Globus pallidus (tissue), 1 donor: Measurements from ENCODE around the gene MSH2.
A peak's percentile ranks its signal among the peaks of the same experiment; 100 is the strongest.
"Not testable (repeated sequence)": the region's sequence is repeated elsewhere in the genome, so short reads cannot be mapped to it uniquely, and the experiment has no call there.

Source experiments
- DNase-seq: peaks from one replicate; pipeline ENCODE4 v3.0.0-alpha.2; 2015; ENCODE audit warnings: low spot score

The MSH2 gene

GRCh38 chr2:47407976-47408375 is 5.0 kb downstream of the MSH2 start:
- DNase-seq: not testable (repeated sequence)

DNA sequence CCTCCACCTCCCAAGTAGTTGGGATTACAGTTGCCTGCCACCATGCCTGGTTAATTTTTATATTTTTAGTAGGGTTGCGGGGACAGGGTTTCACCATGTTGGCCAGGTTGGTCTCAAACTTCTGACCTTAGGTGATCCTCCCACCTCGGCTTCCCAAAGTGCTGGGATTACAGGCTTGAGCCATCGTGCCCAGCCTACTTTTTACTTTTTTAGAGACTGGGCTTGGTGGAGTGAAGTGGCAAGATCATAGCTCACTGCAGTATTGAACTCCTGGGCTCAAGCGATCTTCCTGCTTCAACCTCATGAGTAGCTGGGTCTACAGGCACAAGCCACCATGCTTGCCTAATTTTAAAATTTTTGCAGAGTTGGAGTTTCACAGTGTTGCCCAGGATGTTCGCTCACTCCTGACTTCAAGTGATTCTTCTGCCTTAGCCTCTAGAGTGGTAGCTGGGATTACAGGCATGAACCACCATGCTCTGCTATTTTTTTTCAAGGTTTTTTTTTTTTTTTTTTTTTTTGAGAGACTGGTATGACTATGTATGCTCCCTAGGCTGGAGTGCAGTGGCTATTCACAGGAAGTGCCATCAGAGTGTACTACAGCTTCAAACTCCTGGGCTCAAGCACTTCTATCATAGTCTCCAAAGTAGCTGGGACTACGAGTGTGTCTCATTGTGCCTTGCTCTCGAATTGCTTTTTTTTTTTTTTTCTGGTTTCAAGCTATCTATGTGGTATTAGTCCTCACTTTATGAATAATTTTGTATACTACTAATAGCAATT is 11.9 kb downstream of the MSH2 start:
- no peak for DNase-seq

- no peak for DNase-seq
Observed at GRCh38 chr2:47420214-47420613, 17.3 kb downstream of the MSH2 start.

DNA sequence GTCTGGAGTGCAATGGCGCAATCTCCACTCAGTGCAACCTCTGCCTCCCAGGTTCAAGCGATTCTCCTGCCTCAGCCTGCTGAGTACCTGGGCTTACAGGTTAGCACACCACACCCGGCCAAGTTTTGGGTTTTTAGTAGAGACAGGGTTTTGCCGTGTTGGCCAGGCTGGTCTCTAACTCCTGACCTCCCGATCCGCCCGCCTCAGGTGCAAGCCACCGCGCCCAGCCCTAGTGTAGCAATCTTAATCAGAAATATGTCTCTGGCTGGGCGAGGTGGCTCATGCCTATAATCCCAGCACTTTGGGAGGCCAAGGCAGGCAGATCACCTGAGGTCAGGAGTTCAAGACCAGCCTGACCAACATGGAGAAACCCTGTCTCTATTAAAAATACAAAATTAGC is 17.7 kb downstream of the MSH2 start:
- DNase-seq: not testable (repeated sequence)

DNA sequence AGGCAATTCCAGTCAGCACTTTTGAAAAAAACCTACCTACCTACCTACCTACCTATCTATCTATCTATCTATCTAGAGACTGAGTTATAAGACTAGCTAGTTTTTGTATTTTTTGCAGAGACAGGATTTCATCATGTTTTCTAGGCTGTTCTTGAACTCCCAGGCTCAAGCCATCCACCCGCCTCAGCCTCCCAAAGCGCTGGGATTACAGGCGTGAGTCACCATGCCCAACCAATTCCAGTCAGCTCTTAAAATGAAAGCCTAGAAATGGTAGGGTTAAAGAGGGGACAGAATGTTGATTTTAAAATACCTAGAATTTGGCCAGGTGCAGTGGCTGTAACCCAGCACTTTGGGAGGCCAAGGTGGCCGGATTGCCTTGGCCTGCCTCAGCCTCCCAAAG is 19.1 kb downstream of the MSH2 start:
- DNase-seq: no peak

- DNase-seq: no peak
Observed at GRCh38 chr2:47422560-47422959, 19.6 kb downstream of the MSH2 start.

DNA sequence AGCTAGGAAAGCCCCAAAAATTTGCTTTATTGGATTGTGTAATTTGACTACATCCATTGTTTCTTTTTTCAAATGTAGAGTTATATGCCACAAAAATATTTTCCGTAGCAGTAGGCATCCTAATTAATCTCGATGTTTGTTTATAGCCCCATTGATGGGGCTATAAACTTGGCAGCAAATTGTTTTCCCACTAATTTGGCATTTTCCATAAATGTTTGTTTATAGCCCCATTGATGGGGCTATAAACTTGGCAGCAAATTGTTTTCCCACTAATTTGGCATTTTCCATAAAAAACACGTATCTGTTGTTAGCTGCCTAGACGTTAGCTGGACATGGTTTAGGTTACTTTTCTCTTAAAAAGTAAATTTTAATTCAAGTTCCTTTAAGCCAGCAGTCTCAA is 23.8 kb downstream of the MSH2 start:
- DNase-seq: no peak

DNA sequence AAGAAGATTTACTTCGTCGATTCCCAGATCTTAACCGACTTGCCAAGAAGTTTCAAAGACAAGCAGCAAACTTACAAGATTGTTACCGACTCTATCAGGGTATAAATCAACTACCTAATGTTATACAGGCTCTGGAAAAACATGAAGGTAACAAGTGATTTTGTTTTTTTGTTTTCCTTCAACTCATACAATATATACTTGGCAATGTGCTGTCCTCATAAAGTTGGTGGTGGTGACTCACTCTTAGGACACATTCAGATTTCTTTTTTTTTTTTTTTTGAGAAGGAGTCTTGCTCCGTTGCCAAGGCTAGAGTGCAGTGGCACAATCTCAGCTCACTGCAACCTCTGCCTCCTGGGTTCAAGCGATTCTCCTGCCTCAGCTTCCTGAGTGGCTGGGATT is 26.8 kb downstream of the MSH2 start:
- DNase-seq: no peak

DNA sequence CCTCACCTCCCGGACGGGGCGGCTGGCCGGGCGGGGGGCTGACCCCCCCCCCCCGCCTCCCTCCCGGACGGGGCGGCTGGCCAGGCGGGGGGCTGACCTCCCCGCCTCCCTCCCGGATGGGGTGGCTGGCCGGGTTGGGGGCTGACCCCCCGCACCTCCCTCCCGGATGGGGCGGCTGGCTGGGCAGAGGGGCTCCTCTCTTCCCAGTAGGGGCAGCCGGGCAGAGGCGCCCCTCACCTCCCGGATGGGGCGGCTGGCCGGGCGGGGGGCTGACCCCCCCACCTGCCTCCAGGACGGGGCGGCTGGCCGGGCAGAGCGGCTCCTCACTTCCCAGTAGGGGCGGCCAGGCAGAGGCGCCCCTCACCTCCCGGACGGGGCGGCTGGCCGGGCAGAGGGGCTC is 30.1 kb downstream of the MSH2 start:
- DNase-seq: not testable (repeated sequence)

GRCh38 chr2:47433445-47433844 is 30.5 kb downstream of the MSH2 start:
- DNase-seq: not testable (repeated sequence)

- peak; percentile 68 for DNase-seq
Observed at GRCh38 chr2:47437287-47437686, 34.3 kb downstream of the MSH2 start.

- no peak for DNase-seq
Observed at GRCh38 chr2:47438106-47438505, 35.1 kb downstream of the MSH2 start.

DNA sequence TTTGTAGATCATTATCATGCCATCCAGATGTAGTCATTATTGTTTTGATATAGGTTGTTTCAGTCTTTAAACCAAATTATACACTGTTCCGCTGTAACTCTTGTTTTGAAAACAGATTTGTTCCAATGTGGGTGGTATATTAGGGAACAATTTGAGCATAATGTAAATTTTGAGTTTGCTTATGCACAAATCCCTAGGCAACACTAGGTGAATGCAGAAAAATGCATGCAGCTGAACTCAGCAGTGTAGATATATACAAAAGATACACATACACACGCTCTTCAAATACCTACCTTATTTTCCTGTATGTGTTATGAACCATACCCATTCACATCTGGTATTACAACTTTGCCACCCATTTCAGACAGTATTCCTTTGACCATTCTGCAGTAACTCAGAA is 35.8 kb downstream of the MSH2 start:
- no peak for DNase-seq

- DNase-seq: no peak
Observed at GRCh38 chr2:47451790-47452189, 48.8 kb downstream of the MSH2 start.

DNA sequence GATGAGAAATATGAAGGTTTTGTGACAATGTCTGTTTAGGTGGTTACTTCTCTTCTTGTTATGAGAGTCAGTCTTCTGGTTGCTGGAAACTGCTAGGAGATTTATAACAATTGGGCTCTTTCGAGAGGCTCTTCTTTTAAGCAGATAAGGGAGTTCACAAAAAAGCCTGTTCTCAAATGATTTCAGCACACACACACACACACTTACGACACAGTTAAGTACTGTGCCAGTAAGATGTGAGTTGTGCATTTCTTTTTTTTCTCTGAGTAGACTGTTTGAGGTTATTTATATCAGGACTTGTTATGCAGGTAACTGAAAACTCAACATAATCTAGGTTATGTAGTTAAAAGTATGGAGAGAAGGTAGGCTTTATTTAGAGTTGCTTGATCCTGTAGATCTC is 49.8 kb downstream of the MSH2 start:
- DNase-seq: no peak

GRCh38 chr2:47454818-47455217 is 51.9 kb downstream of the MSH2 start:
- DNase-seq: not testable (repeated sequence)

GRCh38 chr2:47455411-47455810 is 52.5 kb downstream of the MSH2 start:
- no peak for DNase-seq

DNA sequence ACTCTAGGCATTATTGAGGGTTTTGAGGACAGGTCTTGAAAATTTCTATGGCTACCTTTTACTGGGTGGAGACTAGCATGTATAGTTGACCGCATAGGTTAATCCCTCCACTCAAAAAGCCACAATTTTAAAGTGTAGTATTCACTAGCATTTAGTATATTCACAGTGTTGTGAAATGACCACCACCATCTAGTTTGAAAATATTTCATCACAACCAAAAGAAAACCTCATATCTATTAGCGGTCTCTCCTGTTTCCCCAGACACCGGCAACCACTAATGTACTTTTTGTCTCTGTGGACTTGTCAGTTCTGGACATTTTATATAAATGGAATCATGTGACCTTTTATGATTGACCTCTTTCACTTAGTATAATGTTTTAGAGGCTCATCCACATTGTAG is 53.9 kb downstream of the MSH2 start:
- no peak for DNase-seq

DNA sequence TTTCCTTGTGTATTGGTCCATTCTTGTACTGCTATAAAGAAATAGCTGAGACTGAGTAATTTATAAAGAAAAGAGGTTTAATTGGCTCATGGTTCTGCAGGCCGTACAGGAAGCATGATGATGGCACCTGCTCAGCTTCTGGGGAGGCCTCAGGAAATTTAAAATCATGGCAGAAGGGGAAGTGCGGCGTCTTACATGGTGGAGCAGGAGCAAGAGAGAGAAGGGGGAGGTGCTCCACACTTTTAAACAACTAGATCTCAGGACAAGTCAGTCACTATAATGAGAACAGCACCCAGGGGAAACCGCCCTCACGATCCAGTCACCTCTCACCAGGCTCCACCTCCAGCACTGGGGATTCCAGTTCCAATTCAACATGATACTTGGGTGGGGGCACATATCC is 54.3 kb downstream of the MSH2 start:
- no peak for DNase-seq

GRCh38 chr2:47459021-47459420 is 56.1 kb downstream of the MSH2 start:
- DNase-seq: no peak

GRCh38 chr2:47460766-47461165 is 57.8 kb downstream of the MSH2 start:
- DNase-seq: no peak

- no peak for DNase-seq
Observed at GRCh38 chr2:47471429-47472116, 68.6 kb downstream of the MSH2 start.

DNA sequence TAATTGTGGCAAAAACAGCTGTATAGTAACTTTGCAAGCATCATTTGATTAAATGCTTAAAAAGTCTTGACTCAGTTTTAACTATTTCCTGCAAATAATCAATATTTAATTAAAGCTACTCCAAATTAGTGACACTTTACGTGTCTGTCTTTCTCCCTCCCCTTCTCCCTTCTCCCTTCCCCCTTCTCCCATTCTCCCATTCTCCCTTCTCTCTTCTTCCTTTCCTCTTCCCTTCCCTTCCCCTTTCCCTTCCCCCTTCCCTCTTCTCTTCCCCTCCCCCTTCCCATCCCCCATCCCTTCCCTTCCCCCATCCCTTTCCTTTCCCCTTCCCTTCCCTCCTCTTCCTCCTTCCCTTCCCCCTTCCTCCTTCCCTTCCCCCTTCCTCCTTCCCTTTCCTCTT is 76.9 kb downstream of the MSH2 start:
- no peak for DNase-seq

DNA sequence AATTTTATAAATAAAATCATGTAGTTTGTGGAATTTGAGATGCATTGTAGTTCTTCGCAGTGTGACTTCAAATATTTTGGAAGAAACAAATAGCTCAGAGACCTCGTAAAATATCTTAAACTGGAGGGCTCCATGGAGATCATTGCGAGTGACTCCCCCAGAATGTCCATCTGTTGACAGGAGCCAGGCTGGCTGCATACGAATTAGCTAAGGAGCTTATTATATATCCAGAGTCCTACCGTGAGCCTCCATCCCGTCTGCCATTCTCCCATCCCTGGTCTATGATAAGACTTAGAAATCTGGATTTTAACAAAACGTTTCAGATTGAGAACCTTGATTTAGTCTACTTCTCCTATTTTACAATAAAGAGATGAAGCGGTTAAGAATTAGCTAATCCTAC is 80.2 kb downstream of the MSH2 start:
- DNase-seq: no peak
